HG03571 (cell line): ENCODE data around the gene AGAP1.

Source experiments
- ATAC-seq: cut with Tn5 transposase; IDR thresholded peaks from one replicate; pipeline ENCODE4 v1.9.1; 2021; ENCODE audit not compliant: unreplicated experiment

The AGAP1 gene

DNA sequence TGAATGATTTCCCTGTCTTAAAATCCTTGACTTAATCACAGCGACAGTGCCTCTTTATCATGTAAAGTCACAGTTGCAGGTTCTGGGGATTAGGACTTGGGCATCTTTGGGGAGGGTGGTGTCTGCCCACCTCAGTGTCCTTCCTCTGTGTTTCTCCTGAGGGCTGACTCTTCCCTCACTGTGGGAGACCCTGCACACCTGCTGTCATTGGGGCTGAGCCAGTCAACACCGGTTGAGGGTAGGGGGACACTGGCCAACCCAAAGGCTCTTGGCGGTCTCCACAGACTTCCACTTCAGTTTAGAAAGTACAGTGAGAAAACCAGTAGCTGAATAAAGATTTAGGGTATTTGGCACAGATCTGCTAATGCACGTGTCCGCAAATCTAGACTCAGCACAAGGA is 36.9 kb downstream of the AGAP1 start:
- no peak for ATAC-seq

DNA sequence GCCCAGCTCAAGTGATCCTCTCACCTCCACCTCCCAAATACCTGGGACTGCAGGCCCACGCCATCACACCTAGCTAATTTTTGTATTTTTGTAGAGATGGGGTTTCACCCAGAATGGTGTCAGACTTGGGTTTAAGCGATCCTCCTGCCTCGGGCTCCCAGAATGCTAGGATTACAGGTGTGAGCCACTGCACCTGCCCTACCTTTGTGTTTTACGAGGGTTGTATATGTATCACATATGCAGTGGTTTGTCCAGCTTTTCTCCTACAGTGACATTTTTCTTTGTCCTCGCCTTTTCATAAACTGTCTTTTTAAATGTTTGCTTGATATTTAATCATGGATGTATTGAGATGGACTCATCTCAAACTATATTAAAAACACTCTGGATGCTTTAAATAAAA is 38.5 kb downstream of the AGAP1 start:
- no peak for ATAC-seq

- no peak for ATAC-seq
Measured at GRCh38 chr2:235533198-235533597, 39.4 kb downstream of the AGAP1 start.

GRCh38 chr2:235533616-235534385 is 40.0 kb downstream of the AGAP1 start:
- ATAC-seq, result no peak

GRCh38 chr2:235534678-235535422 is 41.0 kb downstream of the AGAP1 start:
- ATAC-seq, result no peak

- ATAC-seq, result no peak
Measured at GRCh38 chr2:235535423-235536130, 41.7 kb downstream of the AGAP1 start.

DNA sequence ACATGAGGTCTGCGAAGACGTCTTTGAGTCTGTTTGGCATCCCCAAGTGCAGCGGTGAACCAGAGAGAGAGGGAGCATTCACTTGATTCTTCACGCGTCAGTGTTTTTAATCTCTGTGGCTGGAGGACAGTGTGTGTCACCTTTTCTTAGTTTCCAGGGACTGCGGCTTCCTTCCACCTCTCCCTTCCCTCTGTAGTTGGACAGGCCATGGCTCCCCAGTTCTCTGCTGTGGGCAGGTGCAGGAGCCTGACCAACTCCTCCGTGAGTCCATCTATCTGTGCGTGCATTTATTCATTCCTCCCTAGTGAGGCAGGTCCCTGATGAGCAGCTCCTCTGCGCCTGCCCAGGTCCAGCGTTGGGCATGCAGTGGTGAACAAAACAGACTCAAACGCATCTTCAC is 42.9 kb downstream of the AGAP1 start:
- no peak for ATAC-seq

GRCh38 chr2:235537186-235537585 is 43.3 kb downstream of the AGAP1 start:
- no peak for ATAC-seq

GRCh38 chr2:235537587-235537986 is 43.7 kb downstream of the AGAP1 start:
- no peak for ATAC-seq

GRCh38 chr2:235538144-235538639 is 44.3 kb downstream of the AGAP1 start:
- no peak for ATAC-seq

DNA sequence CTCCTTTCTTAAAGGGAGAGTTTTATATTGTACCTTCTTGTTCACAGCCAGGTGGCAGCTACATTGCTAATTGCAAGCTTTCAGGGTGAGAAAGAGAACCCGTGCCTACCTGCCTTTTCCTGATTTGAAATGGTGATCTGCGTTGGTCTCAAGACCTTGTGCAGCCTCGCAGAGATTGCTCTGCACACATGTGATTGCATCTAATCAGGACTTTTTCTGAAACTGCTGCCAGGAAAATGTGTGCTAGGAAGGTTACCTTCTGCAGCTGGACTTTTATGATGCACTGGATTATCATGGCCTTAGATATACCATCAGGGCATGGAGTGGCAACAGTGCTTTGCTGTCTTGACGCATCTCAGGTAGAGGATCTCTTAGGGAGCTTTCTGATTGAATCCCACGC is 45.1 kb downstream of the AGAP1 start:
- no peak for ATAC-seq

- ATAC-seq, result no peak
Measured at GRCh38 chr2:235539773-235540172, 45.9 kb downstream of the AGAP1 start.

DNA sequence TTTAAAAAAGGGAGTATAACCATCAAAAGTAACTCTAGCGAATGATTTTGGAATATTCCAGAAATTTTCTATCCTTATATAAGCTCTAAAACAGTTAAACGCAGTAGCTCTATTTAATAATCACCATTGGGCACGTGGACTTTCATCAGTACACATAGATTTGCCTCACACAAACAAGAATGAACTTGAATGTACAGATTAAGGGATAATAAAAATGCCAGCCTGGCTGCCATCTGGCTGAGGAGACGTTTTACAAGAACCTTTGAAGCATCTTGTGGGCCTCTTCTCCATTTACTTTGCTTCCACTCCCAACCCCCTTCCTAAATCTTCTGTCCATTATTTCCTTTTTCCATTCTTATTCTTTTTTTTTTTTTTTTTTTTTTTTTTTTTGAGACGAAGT is 47.2 kb downstream of the AGAP1 start:
- ATAC-seq, result no peak

DNA sequence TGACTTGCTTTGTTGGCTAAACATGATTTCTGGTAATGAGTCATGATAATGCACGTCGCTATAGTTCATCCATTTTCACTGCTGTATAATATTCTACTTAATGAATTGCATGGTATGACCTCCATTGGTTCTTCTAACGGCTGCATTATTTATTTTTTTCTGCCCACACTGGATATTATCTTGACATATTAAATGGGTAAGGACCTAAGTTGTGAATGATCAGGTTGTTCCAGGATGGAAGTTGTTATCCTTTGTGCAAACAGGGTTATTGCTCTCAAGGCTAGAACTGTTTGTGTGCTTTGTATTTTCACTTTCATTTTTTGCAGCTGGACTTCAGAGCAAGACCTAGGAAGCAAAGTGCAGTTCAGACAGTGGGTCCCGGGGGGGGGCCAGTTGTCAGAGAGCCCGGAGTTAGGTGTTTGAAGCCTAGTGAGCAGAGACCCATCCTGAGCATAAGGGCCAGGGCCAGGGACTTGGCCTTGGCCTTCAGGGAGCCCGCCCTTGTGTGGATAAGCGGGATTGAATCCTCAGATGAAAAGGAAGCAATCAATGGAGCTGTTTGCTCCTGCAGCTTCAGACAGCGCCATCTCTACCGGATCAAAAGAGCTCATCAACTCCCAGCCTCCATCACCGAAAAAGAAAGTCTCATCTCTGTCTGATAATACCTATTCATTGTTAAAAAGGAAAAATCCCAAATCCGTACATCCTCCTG is 48.2 kb downstream of the AGAP1 start:
- no peak for ATAC-seq

- ATAC-seq, result no peak
Measured at GRCh38 chr2:235542733-235543127, 48.9 kb downstream of the AGAP1 start.

GRCh38 chr2:235543128-235543750 is 49.4 kb downstream of the AGAP1 start:
- no peak for ATAC-seq

DNA sequence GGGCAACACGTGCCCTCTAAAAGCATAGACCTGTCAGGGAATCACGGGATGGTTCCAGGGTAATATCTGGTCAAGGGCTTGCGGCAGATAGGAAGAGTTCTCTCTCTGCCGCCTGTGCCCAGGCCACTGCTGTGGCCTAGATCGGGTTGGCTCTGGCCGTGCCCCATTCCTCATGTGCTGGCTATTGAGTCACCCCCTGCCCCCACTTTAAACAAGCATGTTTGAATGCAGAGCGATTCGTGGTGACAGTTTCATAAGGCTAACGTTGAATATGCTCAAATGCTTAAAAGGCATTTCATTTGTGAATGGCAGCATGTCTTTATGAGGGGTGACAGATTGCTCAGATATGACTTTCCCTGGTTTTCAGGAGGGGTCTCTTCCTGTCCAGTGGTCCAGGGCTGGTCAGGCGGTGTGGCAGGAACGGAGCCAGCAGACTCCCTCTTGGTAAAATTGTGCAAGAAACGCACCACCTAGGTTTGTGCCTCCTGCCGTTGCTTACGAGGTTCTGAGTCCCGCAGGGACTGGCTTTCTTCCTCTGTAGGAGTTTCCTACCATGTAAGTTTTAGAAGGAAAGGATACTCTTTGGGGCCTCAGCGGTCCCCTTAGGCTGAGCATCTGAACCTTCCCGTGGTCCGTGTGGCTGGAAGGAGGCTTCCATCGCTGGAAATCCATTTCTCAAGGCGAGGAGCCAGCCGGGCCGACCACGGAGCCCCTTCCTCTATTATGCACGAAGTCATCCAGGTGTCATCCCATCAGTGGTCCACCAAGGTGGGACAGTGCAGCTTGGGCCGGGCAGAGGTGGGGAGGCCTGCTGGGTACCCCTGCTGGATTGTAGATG is 50.2 kb downstream of the AGAP1 start:
- ATAC-seq, result no peak

DNA sequence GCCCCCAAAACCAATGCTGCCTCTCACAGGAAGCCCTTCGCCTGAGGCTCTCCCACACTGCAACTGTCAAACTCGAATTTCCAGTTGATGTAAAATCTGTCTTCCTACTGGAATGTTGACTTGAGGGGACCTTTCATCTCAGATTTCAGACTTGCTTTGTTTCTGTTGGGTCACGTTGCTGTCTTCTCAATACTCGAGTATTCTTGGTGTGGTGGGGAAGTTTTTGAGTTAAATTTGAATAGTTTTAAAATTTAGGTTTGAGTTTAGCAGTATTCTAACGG is 50.8 kb downstream of the AGAP1 start:
- no peak for ATAC-seq

DNA sequence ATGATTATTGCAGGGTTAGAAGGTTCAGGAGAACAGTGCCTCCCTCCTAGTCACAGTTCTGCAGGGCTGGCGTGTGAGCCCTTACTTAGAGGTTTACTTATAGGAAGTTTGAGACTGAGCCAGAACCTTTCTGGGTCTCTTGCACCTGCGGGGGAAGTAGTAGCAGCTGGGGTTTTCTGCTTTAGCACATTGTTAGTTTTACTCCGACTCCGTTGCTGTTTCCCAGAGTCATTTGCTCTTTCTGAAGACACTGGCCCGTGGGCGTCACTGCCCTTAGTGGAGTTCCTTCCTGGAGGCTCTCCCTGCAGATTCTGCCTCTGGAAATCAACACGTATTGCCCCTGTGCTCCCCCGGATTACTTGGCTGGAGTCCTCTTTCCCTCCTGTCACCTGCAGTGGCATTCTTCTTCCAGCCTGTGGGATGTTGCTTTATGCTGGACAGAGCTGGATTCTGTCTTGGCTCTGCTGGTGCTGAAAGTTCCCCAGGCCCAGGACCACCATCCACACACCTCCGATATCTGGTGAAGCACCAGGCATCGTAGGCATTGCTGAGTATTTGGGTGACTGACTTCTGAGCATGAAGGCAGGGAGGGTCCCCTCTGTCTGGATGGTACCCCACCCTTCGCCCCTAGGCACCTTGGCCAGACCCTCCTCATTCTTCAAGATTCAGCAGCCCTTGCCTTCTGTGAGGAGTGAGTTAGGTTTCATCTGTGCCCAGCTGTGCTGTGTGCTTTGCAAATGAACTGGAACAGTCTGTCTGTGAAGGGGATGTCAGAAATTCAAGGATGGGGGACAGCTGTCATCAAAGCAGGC is 51.7 kb downstream of the AGAP1 start:
- no peak for ATAC-seq
